ENCODE results near the gene KCNF1.

- TF ChIP-seq TAF1 (IDR thresholded peaks at IDR 0.05; ENCODE audit: borderline replicate concordance, insufficient read depth, low read length), result no peak
- TF ChIP-seq, protein P1, sequence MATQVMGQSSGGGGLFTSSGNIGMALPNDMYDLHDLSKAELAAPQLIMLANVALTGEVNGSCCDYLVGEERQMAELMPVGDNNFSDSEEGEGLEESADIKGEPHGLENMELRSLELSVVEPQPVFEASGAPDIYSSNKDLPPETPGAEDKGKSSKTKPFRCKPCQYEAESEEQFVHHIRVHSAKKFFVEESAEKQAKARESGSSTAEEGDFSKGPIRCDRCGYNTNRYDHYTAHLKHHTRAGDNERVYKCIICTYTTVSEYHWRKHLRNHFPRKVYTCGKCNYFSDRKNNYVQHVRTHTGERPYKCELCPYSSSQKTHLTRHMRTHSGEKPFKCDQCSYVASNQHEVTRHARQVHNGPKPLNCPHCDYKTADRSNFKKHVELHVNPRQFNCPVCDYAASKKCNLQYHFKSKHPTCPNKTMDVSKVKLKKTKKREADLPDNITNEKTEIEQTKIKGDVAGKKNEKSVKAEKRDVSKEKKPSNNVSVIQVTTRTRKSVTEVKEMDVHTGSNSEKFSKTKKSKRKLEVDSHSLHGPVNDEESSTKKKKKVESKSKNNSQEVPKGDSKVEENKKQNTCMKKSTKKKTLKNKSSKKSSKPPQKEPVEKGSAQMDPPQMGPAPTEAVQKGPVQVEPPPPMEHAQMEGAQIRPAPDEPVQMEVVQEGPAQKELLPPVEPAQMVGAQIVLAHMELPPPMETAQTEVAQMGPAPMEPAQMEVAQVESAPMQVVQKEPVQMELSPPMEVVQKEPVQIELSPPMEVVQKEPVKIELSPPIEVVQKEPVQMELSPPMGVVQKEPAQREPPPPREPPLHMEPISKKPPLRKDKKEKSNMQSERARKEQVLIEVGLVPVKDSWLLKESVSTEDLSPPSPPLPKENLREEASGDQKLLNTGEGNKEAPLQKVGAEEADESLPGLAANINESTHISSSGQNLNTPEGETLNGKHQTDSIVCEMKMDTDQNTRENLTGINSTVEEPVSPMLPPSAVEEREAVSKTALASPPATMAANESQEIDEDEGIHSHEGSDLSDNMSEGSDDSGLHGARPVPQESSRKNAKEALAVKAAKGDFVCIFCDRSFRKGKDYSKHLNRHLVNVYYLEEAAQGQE (IDR thresholded peaks at IDR 0.05; ENCODE audit: insufficient read depth in 1 of 2, low read depth in 2 of 2, low read length in 2 of 2), result no peak
- TF ChIP-seq POLR2AphosphoS5 (IDR thresholded peaks at IDR 0.05; ENCODE audit: low read depth, low read length), result no peak
- TF ChIP-seq FOXP2 (optimal IDR thresholded peaks at IDR 0.05; ENCODE audit: borderline replicate concordance, extremely low read depth, extremely low read length, insufficient read depth), result no peak
- TF ChIP-seq SIN3A (IDR thresholded peaks at IDR 0.05; ENCODE audit: borderline replicate concordance, insufficient read depth, low read length), result no peak
These were observed at the start of gene KCNF1 for GRCh38 chr2:10911291-10912075.
